ENCODE measurements around the gene RADIL.

The RADIL gene

GRCh38 chr7:4754433-4755010 is 129.0 kb downstream of the RADIL start:
- no peak for DNase-seq (ENCODE audit: low read depth)

GRCh38 chr7:4753598-4754432 is 129.7 kb downstream of the RADIL start:
- DNase-seq (ENCODE audit: low read depth), result peak; percentile 75

- DNase-seq (ENCODE audit: low read depth), result no peak
Measured at GRCh38 chr7:4751398-4751947, 132.0 kb downstream of the RADIL start.

- no peak for DNase-seq (ENCODE audit: low read depth)
Measured at GRCh38 chr7:4749798-4750197, 133.7 kb downstream of the RADIL start.

- DNase-seq (ENCODE audit: low read depth), result no peak
Measured at GRCh38 chr7:4749363-4749762, 134.2 kb downstream of the RADIL start.

All from stimulated activated CD8-positive, alpha-beta memory T cell treated with anti-CD3 and anti-CD28 coated beads, Interleukin-12 subunit alpha, Interleukin-12 subunit beta, amount 100 ng/mL, for 1 hour (primary cell).